KMS-11 (cell line): ENCODE measurements around the gene MDM1.

Experiments
- H2AFZ ChIP-seq: fragments of 200-600 bp; sonication (generic); 2 replicates; pipeline ENCODE4 v1.6.1; 2016; ENCODE audit warnings: antibody characterized with exemption, mixed run types, low read depth
- H3K27ac ChIP-seq: fragments of 200-600 bp; sonication (generic); 2 replicates; pipeline ENCODE4 v1.6.1; 2016; ENCODE audit warnings: mild to moderate bottlenecking, mixed run types
- H3K27me3 ChIP-seq: fragments of 200-600 bp; sonication (generic); 2 replicates; pipeline ENCODE4 v1.6.1; 2017; ENCODE audit warnings: mild to moderate bottlenecking, low read depth, mixed run types, moderate library complexity; ENCODE audit not compliant: insufficient read depth
- H3K36me3 ChIP-seq: fragments of 200-600 bp; sonication (generic); 2 replicates; pipeline ENCODE4 v1.6.1; 2017; ENCODE audit warnings: mild to moderate bottlenecking, mixed run types; ENCODE audit not compliant: insufficient read depth
- H3K4me1 ChIP-seq: fragments of 200-600 bp; sonication (generic); 2 replicates; pipeline ENCODE4 v1.6.1; 2016; ENCODE audit warnings: mild to moderate bottlenecking, low read depth, mixed run types; ENCODE audit not compliant: poor library complexity, severe bottlenecking
- H3K4me2 ChIP-seq: fragments of 200-600 bp; sonication (generic); 2 replicates; pipeline ENCODE4 v1.7.0; 2016; ENCODE audit warnings: mild to moderate bottlenecking, mixed run types
- H3K4me3 ChIP-seq: fragments of 200-600 bp; sonication (generic); IDR thresholded peaks from 2 replicates; pipeline ENCODE4 v1.6.1; 2017; ENCODE audit warnings: low read depth, low read length, mixed read lengths; ENCODE audit not compliant: insufficient read depth
- H3K79me2 ChIP-seq: fragments of 200-600 bp; sonication (generic); 2 replicates; pipeline ENCODE4 v1.6.1; 2016; ENCODE audit warnings: low read depth, mixed run types; ENCODE audit not compliant: insufficient read depth
- H3K9ac ChIP-seq: fragments of 200-600 bp; sonication (generic); 2 replicates; pipeline ENCODE4 v1.6.1; 2016; ENCODE audit warnings: mild to moderate bottlenecking, mixed run types
- H4K20me1 ChIP-seq: fragments of 200-600 bp; sonication (generic); 2 replicates; pipeline ENCODE4 v1.6.1; 2016; ENCODE audit warnings: mild to moderate bottlenecking, mixed run types; ENCODE audit not compliant: insufficient read depth
- CTCF ChIP-seq: fragments of 200-600 bp; sonication (generic); conservative IDR thresholded peaks from 2 replicates; pipeline ENCODE4 v1.6.1; 2017; ENCODE audit warnings: low read depth, mild to moderate bottlenecking, antibody characterized with exemption, low read length, moderate library complexity, mixed read lengths

The MDM1 gene

GRCh38 chr12:68352067-68352466 is 19.9 kb upstream of the MDM1 start:
- no peak overlapping the region for H3K4me3 ChIP-seq
- no peak overlapping the region for H3K4me2 ChIP-seq
- H2AFZ ChIP-seq = no peak overlapping the region
- no peaks in the 10 kb centered on the region for H3K36me3 ChIP-seq
- no peak for TF ChIP-seq CTCF
- no peaks in the 10 kb centered on the region for H3K27me3 ChIP-seq
- no peaks in the 10 kb centered on the region for H4K20me1 ChIP-seq
- H3K4me1 ChIP-seq = no peaks in the 10 kb centered on the region
- H3K9ac ChIP-seq = no peak overlapping the region
- no peaks in the 10 kb centered on the region for H3K79me2 ChIP-seq
- no peak overlapping the region for H3K27ac ChIP-seq

DNA sequence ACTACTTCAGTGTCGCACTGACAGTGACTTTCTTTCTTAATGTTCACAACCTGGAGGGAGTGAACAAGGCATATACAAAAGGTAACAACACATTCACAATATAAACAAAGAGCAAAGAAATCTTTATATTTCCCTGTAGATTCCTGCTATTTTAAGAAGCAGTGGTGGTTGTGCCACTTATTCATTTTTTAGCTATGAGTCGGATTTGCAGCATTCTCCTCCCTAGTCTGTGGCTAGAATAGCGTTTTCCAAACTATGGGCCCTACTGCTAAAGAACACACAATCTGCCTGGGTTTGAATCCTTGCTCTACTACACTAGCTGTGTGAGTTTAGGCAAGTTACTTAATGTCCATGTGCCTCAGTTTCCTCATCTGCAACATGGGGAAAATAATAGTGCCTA is 18.6 kb upstream of the MDM1 start:
- Histone ChIP-seq H3K4me3 (no peak overlapping the region), H3K27ac (no peak overlapping the region), H3K79me2 (no peaks in the 10 kb centered on the region), H3K9ac (no peak overlapping the region), H3K4me2 (no peak overlapping the region), H3K27me3 (no peaks in the 10 kb centered on the region), H3K4me1 (no peaks in the 10 kb centered on the region), H4K20me1 (no peaks in the 10 kb centered on the region), H3K36me3 (no peaks in the 10 kb centered on the region), H2AFZ (no peak overlapping the region)
- TF ChIP-seq CTCF = no peak

- H3K36me3 ChIP-seq = no peaks in the 10 kb centered on the region
- H4K20me1 ChIP-seq = no peaks in the 10 kb centered on the region
- no peak overlapping the region for H3K4me2 ChIP-seq
- H3K27ac ChIP-seq = no peak overlapping the region
- no peak overlapping the region for H3K4me3 ChIP-seq
- no peak overlapping the region for H3K9ac ChIP-seq
- no peaks in the 10 kb centered on the region for H3K27me3 ChIP-seq
- H2AFZ ChIP-seq = no peak overlapping the region
- no peaks in the 10 kb centered on the region for H3K79me2 ChIP-seq
- no peak for TF ChIP-seq CTCF
- no peaks in the 10 kb centered on the region for H3K4me1 ChIP-seq
These were observed 17.9 kb upstream of the MDM1 start for GRCh38 chr12:68349921-68350606.

DNA sequence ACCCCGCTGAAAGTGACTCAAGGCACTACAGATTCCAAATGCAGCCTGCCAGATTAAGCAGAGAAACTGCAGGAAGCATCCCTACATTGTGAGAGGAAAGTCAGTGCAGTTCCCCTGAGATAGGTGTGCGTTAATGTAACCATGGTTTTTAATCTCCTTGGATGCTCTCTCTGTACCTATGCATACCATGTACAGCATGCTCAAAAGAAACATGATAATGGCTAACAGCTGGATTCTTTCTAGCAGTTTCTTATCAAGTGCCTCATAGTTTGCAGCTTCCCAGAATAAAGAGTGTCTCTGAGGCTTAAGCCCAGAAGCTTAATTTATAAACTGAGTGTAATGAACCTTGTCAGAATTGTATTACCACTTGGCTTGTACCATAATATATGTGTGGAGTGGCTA is 17.1 kb upstream of the MDM1 start:
- H3K27me3 ChIP-seq = no peaks in the 10 kb centered on the region
- H3K79me2 ChIP-seq = no peaks in the 10 kb centered on the region
- H3K27ac ChIP-seq = no peak overlapping the region
- TF ChIP-seq CTCF = no peak
- no peaks in the 10 kb centered on the region for H4K20me1 ChIP-seq
- H3K4me2 ChIP-seq = no peak overlapping the region
- no peak overlapping the region for H3K4me3 ChIP-seq
- no peak overlapping the region for H2AFZ ChIP-seq
- no peaks in the 10 kb centered on the region for H3K4me1 ChIP-seq
- H3K9ac ChIP-seq = no peak overlapping the region
- no peaks in the 10 kb centered on the region for H3K36me3 ChIP-seq
